ENCODE data around the gene C16orf74. TPM values are rescaled to one million over a fixed set of nuclear protein-coding genes. Genes with fewer than 3 reads are reported as not detected.

Gene C16orf74
- total RNA-seq, 1 experiment from 2014 or later: 68.5 TPM

- Mint-ChIP-seq H3K9me3 (ENCODE audit: unreplicated experiment) (no peaks in the 10 kb centered on the region), H3K27me3 (ENCODE audit: insufficient read depth, unreplicated experiment) (no peaks in the 10 kb centered on the region), H3K4me1 (ENCODE audit: insufficient read depth, unreplicated experiment) (no peaks in the 10 kb centered on the region), H3K4me3 (ENCODE audit: unreplicated experiment) (no peak overlapping the region), H3K36me3 (ENCODE audit: insufficient read depth, unreplicated experiment) (peaks cover 43% of the 10 kb centered on the region), H3K27ac (ENCODE audit: low read depth, unreplicated experiment) (no peak overlapping the region)
- TSS peak; percentile 6 for BruUV-seq (replicated peaks)
- no peak for TF ChIP-seq CTCF (IDR thresholded peaks at IDR 0.05; ENCODE audit: unreplicated experiment)
- ChIA-PET CTCF (interaction anchor here (1.0 to 1.2 kb wide), 2 partner anchors 35 to 39 kb away, joined by 5 read pairs; no protein-coding TSS in a partner anchor), POLR2A (no interaction called here)
- intact Hi-C loops (cut with micrococcal nuclease): no loop called here
- no peak for DNase-seq (ENCODE audit: unreplicated experiment)
Observed at GRCh38 chr16:85678016-85678415, 72.9 kb downstream of the C16orf74 start.

DNA sequence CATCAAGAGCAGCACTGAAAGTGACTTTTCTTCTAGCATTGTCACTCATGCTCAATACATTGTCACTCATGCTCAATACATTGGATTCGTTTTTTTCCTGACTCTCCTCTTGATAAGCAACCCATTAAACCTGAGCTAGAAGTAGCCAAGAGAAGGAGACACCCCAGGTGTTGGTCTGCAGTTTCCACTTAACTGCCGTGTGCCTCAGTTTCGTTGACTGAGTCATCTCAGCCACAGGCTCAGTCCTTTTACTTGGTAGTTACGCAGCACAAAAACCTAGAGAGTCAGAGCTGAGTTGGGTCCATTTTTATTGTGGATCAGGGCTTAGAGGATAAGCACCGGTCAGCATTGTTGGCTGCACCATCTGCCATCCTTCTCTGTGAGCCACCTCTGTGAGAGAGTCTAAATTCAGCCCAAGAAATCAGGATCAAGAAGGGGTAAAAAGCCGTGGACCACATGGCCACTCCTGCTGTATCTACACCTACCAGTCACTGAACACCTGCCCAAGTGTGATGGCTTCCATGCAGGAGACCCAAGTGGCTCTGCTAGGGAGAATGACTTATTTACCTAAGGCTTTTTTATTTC is 73.4 kb downstream of the C16orf74 start:
- CTCF ChIA-PET: interaction anchor here (1.0 to 1.2 kb wide), 2 partner anchors 34 to 40 kb away, joined by 5 read pairs; no protein-coding TSS in a partner anchor
- intact Hi-C loops (cut with micrococcal nuclease): no loop called here

DNA sequence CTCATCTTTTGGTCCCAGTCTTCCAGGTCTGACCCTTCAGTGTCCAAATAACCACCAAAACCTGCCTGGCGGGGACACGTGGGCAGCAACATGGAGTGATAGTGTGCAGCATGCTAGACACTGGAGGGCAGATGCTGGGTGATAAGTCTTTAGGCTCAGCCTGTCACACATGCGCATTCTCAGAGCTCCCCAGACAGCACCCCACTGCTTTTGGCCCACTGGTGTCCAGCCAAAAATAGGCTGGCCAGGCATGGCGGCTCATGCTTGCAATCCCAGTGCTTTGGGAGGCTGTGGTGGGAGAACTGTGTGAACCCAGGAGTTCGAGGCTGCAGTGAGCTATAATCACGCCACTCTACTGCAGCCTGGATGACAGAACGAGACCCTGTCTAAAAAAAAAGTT is 74.4 kb downstream of the C16orf74 start:
- intact Hi-C loops (cut with micrococcal nuclease): no loop called here
- no peaks in the 10 kb centered on the region for H3K9me3 Mint-ChIP-seq (ENCODE audit: unreplicated experiment)
- H3K4me1 Mint-ChIP-seq (ENCODE audit: insufficient read depth, unreplicated experiment): no peaks in the 10 kb centered on the region
- BruUV-seq (replicated peaks): no TSS peak
- H3K4me3 Mint-ChIP-seq (ENCODE audit: unreplicated experiment): no peak overlapping the region
- H3K36me3 Mint-ChIP-seq (ENCODE audit: insufficient read depth, unreplicated experiment): peaks cover 58% of the 10 kb centered on the region
- TF ChIP-seq CTCF (IDR thresholded peaks at IDR 0.05; ENCODE audit: unreplicated experiment): no peak
- H3K27me3 Mint-ChIP-seq (ENCODE audit: insufficient read depth, unreplicated experiment): no peaks in the 10 kb centered on the region
- no peak overlapping the region for H3K27ac Mint-ChIP-seq (ENCODE audit: low read depth, unreplicated experiment)
- ChIA-PET CTCF (interaction anchor here (0.6 to 1.9 kb wide), 5 partner anchors 16 to 625 kb away, joined by 3 to 8 read pairs (median 4); no protein-coding TSS in a partner anchor), POLR2A (interaction anchor here (0.9 kb wide), 1 partner anchor 22 kb away, joined by 3 read pairs; no protein-coding TSS in a partner anchor)
- DNase-seq (ENCODE audit: unreplicated experiment): no peak

More for the DNA sequence above, 73.4 kb downstream of the C16orf74 start:
- no TSS peak for BruUV-seq (replicated peaks)
- H3K4me1 Mint-ChIP-seq (ENCODE audit: insufficient read depth, unreplicated experiment): no peaks in the 10 kb centered on the region
- H3K4me3 Mint-ChIP-seq (ENCODE audit: unreplicated experiment): no peak overlapping the region
- POLR2A ChIA-PET: no interaction called here
- no peak overlapping the region for H3K27ac Mint-ChIP-seq (ENCODE audit: low read depth, unreplicated experiment)
- DNase-seq (ENCODE audit: unreplicated experiment): no peak
- H3K36me3 Mint-ChIP-seq (ENCODE audit: insufficient read depth, unreplicated experiment): peaks cover 48% of the 10 kb centered on the region
- no peaks in the 10 kb centered on the region for H3K27me3 Mint-ChIP-seq (ENCODE audit: insufficient read depth, unreplicated experiment)
- no peaks in the 10 kb centered on the region for H3K9me3 Mint-ChIP-seq (ENCODE audit: unreplicated experiment)
- TF ChIP-seq CTCF (IDR thresholded peaks at IDR 0.05; ENCODE audit: unreplicated experiment): no peak

DNA sequence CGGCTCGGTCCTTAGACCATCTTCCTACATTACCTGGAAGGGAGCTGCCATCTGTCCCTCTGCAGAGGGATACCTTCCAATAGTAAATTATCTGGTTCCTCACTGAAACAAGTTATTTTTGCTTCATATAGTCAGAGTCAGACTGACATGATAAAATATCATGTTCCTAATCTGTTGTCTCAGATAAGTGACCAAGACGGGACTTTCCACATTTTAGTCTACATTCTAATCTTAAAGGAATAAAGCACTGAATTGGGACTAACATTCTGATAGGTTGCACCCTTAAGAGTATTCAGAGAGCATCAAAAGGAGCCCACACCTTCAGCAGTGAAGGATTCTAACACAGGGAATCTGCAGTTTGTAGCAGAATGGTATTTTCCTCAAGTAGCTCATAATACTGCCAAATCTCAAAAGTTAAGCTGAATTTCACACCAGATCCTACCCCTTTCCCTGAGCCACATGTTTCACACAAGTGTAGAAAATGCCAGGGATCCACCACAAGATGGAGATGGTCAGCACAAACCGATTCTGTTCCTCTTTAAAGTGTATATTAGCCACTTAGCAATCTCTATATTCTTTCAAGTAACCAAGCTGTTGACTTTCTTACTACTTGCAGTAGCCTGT is 75.5 kb downstream of the C16orf74 start:
- peak; percentile 32 for DNase-seq (ENCODE audit: unreplicated experiment)
- POLR2A ChIA-PET: interaction anchor here (0.7 to 0.9 kb wide), 2 partner anchors 23 to 681 kb away, joined by 3 read pairs; no protein-coding TSS in a partner anchor
- intact Hi-C loops (cut with micrococcal nuclease): loop anchor here (1.0 kb wide), 1 partner anchor 43 kb away; no protein-coding TSS in a partner anchor
- H3K36me3 Mint-ChIP-seq (ENCODE audit: insufficient read depth, unreplicated experiment): peaks cover 61% of the 10 kb centered on the region
- H3K27ac Mint-ChIP-seq (ENCODE audit: low read depth, unreplicated experiment): no peak overlapping the region
- TF ChIP-seq CTCF (IDR thresholded peaks at IDR 0.05; ENCODE audit: unreplicated experiment): peak; percentile 43
- CTCF ChIA-PET: interaction anchor here (0.6 to 3.2 kb wide), 13 partner anchors 9 to 133 kb away, joined by 3 to 12 read pairs (median 4); partner anchors contain the start of gene GINS2
- H3K9me3 Mint-ChIP-seq (ENCODE audit: unreplicated experiment): no peaks in the 10 kb centered on the region
- no TSS peak for BruUV-seq (replicated peaks)
- H3K4me3 Mint-ChIP-seq (ENCODE audit: unreplicated experiment): no peak overlapping the region
- H3K27me3 Mint-ChIP-seq (ENCODE audit: insufficient read depth, unreplicated experiment): no peaks in the 10 kb centered on the region
- no peaks in the 10 kb centered on the region for H3K4me1 Mint-ChIP-seq (ENCODE audit: insufficient read depth, unreplicated experiment)
